Activated CD4-positive, alpha-beta T cell treated with anti-CD3 and anti-CD28 coated beads, Interleukin-2, amount 50 U/mL, for 48 hours (primary cell): ENCODE results near the gene NTRK2.

Source experiments
- DNase-seq, 2 experiments: peaks; one replicate each; pipeline ENCODE4 v3.0.0-alpha.2; 2020

NTRK2 gene

DNA sequence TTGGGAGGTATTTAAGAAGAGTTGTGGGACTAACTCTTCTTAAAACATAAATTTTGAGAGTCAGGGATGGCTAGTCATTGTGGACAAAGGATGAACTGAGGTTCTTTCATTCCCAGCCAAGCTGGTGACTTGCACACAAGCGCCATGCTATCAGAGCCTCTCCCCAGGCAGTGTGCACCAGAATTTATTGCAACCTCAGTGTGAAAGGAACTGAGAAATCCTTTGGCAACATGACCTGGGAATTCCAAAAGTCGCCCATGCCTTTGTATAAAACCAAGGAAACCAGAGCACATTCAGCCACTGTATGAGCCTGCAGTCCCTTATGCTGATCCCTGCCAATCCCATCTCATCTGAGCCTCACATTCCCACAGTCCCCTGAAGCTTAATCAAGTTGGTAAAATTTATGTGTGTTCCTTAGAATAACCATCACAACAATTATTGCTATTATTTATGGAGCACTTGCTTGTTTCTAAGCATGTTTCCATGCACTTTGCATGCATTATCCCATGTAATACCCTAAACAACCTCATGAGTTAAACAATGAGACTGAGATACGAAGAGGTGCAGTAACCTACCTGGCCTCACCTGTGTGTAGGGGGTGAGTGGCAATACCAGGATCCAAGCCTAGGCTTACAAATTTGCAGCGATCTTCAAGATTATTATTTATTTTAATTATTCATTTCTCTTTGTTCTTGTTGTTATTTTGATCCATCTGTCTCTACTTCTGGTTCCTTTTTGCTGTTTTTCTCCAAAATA is 116.4 kb downstream of the NTRK2 start:
- DNase-seq = no peak

- DNase-seq = no peak
These were observed 119.4 kb downstream of the NTRK2 start for GRCh38 chr9:84788803-84789462.

- no peak for DNase-seq
These were observed 119.9 kb downstream of the NTRK2 start for GRCh38 chr9:84789463-84789830.

DNA sequence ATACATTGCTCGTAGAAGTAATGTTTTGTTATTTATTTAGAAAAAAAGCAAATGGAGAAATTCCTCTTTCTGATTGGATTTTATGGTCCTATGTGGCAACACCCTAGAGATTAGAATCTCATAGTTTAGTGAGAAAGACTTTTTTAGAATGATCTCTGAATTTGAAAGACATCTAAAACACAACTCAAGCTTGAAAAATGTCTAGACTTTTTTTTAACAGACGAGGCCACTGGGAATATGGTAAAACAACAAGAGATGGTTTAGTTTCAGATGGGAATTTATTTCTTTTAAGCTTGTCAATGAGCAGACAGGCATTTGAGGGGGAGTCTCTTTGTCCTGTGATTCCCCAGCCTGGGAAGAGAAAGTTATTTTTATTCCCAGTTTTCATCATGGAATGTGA is 122.1 kb downstream of the NTRK2 start:
- no peak for DNase-seq

DNA sequence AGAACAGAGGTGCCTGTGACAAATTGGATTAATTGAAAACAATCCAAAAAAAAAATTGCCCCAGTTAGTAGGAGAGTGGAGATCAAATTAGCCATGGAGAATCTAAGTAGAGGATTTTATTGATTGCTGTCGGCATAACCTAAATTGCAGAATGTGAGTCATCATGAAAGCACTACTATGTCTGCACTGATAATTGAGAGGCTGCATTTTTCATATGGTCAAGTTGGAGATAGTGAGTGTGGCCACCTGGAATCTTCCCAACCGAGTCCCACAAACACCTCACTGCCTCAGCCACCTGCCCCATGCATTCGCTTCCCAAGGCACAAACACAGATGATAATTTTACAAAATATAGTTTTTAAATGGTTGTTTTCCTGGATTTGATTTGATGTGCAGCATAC is 123.7 kb downstream of the NTRK2 start:
- no peak for DNase-seq

- no peak for DNase-seq
These were observed 125.6 kb downstream of the NTRK2 start for GRCh38 chr9:84794981-84795637.

DNA sequence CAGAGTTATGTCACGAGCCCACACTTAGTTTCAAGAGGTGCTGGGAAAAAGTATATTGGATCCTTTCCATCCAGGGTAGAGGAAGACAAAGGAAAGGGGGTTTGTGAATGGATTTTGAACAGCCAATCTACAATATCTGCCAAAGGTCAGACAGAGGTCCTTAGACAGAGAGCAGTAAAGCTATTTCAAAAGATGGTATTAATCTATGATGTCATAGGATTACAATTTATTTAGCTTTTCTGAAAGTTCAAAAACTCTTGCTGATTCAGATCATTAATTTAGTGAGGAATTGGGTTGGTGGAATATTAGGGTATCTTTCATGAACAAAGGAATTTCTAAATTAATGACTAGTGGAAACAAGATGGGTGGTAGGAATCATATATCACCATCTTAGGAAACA is 126.9 kb downstream of the NTRK2 start:
- DNase-seq = no peak

DNA sequence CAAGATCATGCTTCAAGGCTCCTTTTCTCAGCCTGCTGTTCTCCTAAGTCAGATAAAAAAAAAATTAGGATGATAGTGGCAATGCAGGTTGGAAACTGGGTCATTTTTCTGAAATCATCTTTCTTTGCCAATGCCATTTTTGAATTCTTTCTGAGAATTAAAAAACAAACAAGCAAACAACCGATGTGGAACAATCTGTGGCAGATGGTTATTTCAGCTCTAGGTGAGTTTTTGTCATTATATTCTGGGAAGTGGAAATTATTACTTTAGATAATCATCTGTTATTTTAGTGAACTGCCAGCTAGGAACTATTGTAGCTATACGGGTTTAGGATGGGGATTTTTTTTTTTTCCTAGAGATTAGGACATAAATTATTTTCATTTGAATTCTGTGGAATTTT is 129.7 kb downstream of the NTRK2 start:
- no peak for DNase-seq

GRCh38 chr9:84804951-84805694 is 135.6 kb downstream of the NTRK2 start:
- DNase-seq = no peak

DNA sequence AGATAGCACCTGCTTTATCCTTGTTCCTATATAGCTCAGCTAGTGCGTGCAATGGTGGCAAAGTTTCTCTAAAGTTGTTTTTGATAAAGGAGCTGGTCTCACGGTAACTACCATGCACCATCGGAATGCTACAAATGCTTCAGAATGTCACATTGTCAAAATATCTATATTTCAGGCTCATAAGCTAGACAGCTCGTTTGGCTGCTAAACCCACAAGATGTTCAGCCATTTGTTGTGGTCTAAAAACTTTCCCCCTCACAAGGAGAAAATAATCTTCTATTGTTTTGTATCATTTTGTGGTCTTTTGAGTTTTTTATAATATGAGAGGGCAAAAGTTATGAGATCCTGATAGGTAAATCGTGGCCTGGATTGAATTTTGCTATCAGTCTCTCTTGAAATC is 137.9 kb downstream of the NTRK2 start:
- DNase-seq = no peak

GRCh38 chr9:84807870-84808390 is 138.4 kb downstream of the NTRK2 start:
- DNase-seq = no peak

DNA sequence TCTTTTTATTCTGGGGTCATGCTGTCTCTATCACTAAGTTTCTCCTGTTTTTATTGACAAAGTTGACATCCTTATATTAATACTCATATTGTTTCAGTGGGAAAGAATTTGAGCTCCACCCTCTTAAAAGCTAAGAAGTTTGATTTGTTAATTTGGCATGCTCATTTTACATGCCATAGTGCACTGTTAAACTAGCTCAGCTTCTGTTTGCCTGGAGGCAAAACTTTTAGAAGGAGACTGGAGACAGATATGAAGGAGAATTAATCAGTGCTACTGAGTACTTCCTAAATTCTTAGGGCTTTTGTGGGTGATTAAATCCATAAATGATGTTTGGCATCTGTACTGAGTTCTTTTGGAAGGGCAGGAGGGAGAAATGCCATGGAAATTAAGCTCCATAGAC is 138.9 kb downstream of the NTRK2 start:
- DNase-seq = no peak

GRCh38 chr9:84811072-84811750 is 141.7 kb downstream of the NTRK2 start:
- no peak for DNase-seq

DNA sequence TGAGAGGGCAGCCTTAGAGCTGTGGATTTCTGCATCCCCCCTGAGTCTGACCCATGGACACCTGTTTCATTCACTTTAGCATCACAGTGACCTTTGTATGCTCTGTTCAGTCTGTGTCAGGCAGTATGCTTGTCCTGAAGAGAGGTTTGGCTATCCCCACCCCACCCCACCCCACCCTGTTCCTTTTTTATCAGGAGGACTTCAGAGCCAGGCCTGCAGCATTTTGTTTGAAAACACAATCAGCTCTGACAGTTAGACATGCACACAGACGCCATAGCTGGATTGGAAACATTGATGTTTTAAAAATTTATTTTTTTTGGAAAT is 142.2 kb downstream of the NTRK2 start:
- DNase-seq = no peak

- no peak for DNase-seq
These were observed 142.8 kb downstream of the NTRK2 start for GRCh38 chr9:84812355-84812754.

DNA sequence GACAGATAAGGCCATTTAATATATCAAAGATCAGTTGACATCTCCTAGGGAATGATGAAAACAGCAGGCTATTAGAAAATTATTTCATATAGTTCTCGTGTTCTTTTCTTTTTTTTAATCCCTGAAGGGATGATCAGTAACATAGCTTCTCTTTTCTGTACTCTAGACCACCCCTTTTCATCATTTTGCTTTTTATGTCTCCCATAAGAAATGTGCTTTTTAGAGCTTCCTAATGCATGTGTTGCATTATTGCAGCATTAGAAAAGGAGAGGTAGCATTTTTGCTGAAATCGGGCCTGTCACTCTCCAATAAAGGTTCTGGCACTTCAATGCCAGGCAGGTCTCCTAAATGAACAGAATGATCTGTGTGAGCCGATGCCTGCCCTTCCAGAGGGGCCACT is 143.3 kb downstream of the NTRK2 start:
- no peak for DNase-seq

DNA sequence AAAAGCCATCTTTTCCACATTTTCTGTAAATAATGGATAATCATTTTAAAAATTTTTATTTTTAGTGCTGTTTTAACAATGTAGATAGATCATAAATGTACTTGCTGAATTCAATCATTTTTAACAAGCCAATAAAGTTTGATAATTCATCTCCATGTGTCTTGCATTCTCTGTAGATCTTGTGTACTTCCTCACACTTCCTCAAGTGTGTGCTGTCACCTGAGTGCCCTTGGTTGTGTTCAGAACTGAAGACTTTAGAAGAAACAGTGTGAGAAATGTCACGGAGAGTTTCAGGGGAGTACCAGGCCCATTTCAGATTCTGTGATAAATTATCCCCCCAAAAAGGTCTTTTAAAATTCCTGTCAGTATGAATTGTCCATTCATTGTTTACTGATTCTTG is 146.0 kb downstream of the NTRK2 start:
- no peak for DNase-seq

- no peak for DNase-seq
These were observed 147.5 kb downstream of the NTRK2 start for GRCh38 chr9:84817038-84817437.

GRCh38 chr9:84818791-84819190 is 149.3 kb downstream of the NTRK2 start:
- DNase-seq = no peak

DNA sequence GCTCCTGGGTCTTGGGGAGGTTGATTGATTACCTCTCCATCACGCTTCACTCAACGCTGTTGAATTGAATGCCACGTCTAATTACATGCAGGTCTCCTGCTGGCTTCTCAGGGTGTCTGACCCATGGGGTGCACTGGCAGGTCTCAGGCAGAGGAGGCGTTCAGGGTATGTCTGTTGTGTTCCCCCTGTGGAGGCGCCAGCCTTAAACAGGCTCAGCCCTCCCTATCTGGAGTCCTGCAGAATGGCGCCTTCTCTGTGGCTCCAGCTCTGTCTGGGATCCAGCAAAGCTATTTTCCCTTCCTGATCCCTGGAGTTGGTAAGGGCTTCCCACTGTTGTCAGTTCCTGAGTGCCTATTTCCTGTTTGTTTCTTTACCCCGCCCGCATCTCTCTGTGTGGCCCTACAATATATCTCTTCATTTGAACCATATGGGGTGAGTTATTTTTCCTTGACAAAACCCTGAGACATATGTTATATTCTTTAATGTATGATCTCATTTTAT is 150.0 kb downstream of the NTRK2 start:
- no peak for DNase-seq

GRCh38 chr9:84821431-84821830 is 151.9 kb downstream of the NTRK2 start:
- DNase-seq = no peak

DNA sequence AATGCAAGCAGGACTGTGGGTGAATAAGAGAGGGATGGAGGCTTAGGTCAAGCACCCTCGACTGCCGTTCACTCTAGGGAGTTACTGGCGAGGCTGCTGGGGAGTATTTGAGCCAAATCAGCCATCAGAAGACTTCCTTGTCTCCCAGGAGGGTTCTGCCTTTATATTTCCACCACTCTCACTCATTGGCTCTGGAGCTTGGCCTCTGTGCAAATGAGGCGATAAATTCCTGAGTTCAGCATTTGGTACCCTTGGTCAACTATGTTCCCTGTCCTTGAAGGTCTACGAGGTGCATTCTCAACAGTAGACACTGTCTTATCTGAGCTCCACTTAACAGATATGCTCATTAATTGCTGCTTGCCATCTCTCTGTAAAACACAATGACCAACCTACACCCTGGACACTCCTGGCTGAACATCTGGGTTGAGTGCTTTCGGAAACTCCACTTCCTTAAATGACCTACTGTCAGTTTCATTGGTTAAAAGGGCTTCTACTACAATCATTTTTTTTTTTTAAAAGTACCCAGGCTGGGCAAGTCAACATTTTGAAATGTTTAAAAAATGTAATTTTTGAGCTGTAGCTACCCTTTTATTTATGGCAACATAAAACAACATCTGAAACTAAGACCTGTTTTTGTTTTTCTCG is 153.2 kb downstream of the NTRK2 start:
- DNase-seq = no peak
